T-helper 1 cell treated with Interleukin-12 subunit alpha and Interleukin-12 subunit beta and Interleukin-4 antibody, amounts not matched to agents 30 ng/mL and 1 ng/mL, for 36 hours (primary cell): ENCODE results near the gene NDUFA3. TPM values are rescaled to one million over a fixed set of nuclear protein-coding genes. Genes with fewer than 3 reads are reported as not detected.

Source experiments
- intact Hi-C: fragments of 100-400 bp; cut with micrococcal nuclease; formaldehyde crosslinking; loops from one replicate; pipeline ENCODE4 v1.15.1; 2024
- total RNA-seq: library from RNA; stranded (reverse); gene quantifications from 2 replicates; pipeline ENCODE4 v1.2.3, GENCODE V29; 2022

The NDUFA3 gene
- total RNA-seq, 1 donor from 2014 or later, result 124 TPM

- intact Hi-C loops, result loop anchor here (1.0 to 10.0 kb wide), 15 partner anchors 21 to 1983 kb away; partner anchors contain the start of genes FIZ1, KMT5C, LENG1 and MYADM
These were observed 35.2 kb downstream of the NDUFA3 start, which contains the start of gene CNOT3 for GRCh38 chr19:54137699-54138488. Gene CNOT3 (plus strand): TSS chr19:54137762. CDS start chr19:54142979, 5,217 bp downstream.

GRCh38 chr19:54138489-54139256, 36.0 kb downstream of the NDUFA3 start:
- intact Hi-C loops, result loop anchor here (5.0 to 10.0 kb wide), 2 partner anchors 979 to 1116 kb away; partner anchors contain the start of genes PPP1R12C and PPP6R1

GRCh38 chr19:54141356-54141755, 38.7 kb downstream of the NDUFA3 start:
- intact Hi-C loops, result no loop called here

GRCh38 chr19:54142166-54142780, 39.6 kb downstream of the NDUFA3 start:
- intact Hi-C loops, result no loop called here

GRCh38 chr19:54145541-54146158, 43.0 kb downstream of the NDUFA3 start:
- intact Hi-C loops, result no loop called here

GRCh38 chr19:54147676-54148075, 45.0 kb downstream of the NDUFA3 start:
- intact Hi-C loops, result no loop called here

- intact Hi-C loops, result no loop called here
These were observed 45.5 kb downstream of the NDUFA3 start for GRCh38 chr19:54148158-54148557.

GRCh38 chr19:54149021-54149812, 46.6 kb downstream of the NDUFA3 start:
- intact Hi-C loops, result no loop called here

GRCh38 chr19:54151362-54152035, 48.8 kb downstream of the NDUFA3 start:
- intact Hi-C loops, result no loop called here

- intact Hi-C loops, result no loop called here
These were observed 49.6 kb downstream of the NDUFA3 start for GRCh38 chr19:54152267-54152666.

- intact Hi-C loops, result no loop called here
These were observed 50.3 kb downstream of the NDUFA3 start for GRCh38 chr19:54152878-54153524.

GRCh38 chr19:54153731-54154326, 51.2 kb downstream of the NDUFA3 start:
- intact Hi-C loops, result no loop called here

GRCh38 chr19:54154603-54155345, 52.1 kb downstream of the NDUFA3 start:
- intact Hi-C loops, result no loop called here

- intact Hi-C loops, result no loop called here
These were observed 53.0 kb downstream of the NDUFA3 start for GRCh38 chr19:54155694-54156093.

GRCh38 chr19:54156490-54156889, 53.8 kb downstream of the NDUFA3 start:
- intact Hi-C loops, result no loop called here

GRCh38 chr19:54156953-54157352, 54.3 kb downstream of the NDUFA3 start:
- intact Hi-C loops, result no loop called here
